Prostate gland (tissue), 2 donors: ENCODE data around the gene GLB1L. TPM values are rescaled to one million over a fixed set of nuclear protein-coding genes. Genes with fewer than 3 reads are reported as not detected.

ENCODE experiments used
- DNase-seq: peaks from one replicate; pipeline ENCODE4 v3.0.0-alpha.2; 2019; ENCODE audit warnings: low spot score
- H3K27ac ChIP-seq, 2 donors: fragments of 200-600 bp; sonication (generic); 2 replicates each; pipeline ENCODE4 v1.5.1; 2017 to 2019
- H3K27me3 ChIP-seq: fragments of 200-600 bp; sonication (generic); replicated peaks from 2 replicates; pipeline ENCODE4 v1.5.1; 2019; ENCODE audit not compliant: insufficient read depth
- H3K36me3 ChIP-seq, 2 donors: fragments of 200-600 bp; sonication (generic); 1 replicate in 1 of 2; 2 replicates in 1 of 2; pipeline versions ENCODE4 v1.5.1 to v1.8.1; 2017 to 2019
- H3K4me1 ChIP-seq: fragments of 200-600 bp; sonication (generic); replicated peaks from 2 replicates; pipeline ENCODE4 v1.5.1; 2019
- H3K4me3 ChIP-seq, 2 donors: fragments of 200-600 bp; sonication (generic); 2 replicates each; pipeline ENCODE4 v1.5.1; 2017 to 2019
- H3K9me3 ChIP-seq: fragments of 200-600 bp; sonication (generic); 2 replicates; pipeline ENCODE4 v1.5.1; 2017
- POLR2A ChIP-seq: fragments of 450-650 bp; IDR thresholded peaks from one replicate; pipeline ENCODE4 v1.6.1; 2016; ENCODE audit warnings: antibody characterized with exemption, mild to moderate bottlenecking
- POLR2AphosphoS5 ChIP-seq: sonication (generic); formaldehyde crosslinking; IDR thresholded peaks from one replicate; pipeline ENCODE4 v1.6.1; 2017; ENCODE audit warnings: antibody characterized with exemption
- WGBS: methylation state at CpG from one replicate; pipeline ENCODE4 v1.1.5; 2018; 5-methylcytosine and 5-hydroxymethylcytosine counted together
- intact Hi-C: fragments of 100-400 bp; cut with DNase I; formaldehyde crosslinking; loops from one replicate; pipeline ENCODE4 v1.14.2; 2022
- total RNA-seq, 2 donors: library from RNA; depleted of rRNA; stranded (reverse); fragments of >200 nt; gene quantifications; one replicate each; pipeline ENCODE4 v1.1.0, GENCODE V29; 2016
- TF ChIP-seq, protein P1 (sequence below), 4 experiments: fragments of 200-600 bp in 2 of 4; fragments of 450-650 bp in 2 of 4; sonication (generic) in 2 of 4; IDR thresholded peaks; 1 replicate in 3 of 4; 2 replicates in 1 of 4; pipeline ENCODE4 v1.5.1; 2016 to 2019; ENCODE audit warnings: antibody characterized with exemption in 4 of 4, mild to moderate bottlenecking in 2 of 4, moderate library complexity in 2 of 4

GLB1L gene
- total RNA-seq, 2 donors from 2014 or later = 23.1 to 25.0 TPM

DNA sequence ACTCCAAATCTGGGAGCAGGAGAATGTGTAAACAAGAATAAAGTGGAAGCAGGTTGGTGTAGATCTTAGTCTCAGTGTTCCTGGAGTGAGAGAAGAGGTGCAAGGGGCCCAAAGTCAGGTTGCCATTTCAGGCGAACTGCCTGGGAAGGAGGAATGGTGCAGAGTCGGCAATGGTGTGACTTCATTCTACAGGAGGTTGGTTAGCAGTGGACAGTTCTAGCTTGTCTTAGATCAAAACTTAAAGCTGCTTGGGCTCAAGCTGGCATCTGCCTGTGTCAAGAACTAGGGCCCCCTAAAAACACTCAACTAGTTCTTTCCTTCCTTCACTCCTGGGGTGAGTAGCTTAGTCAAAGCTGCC is 3.6 kb upstream of the GLB1L start:
- intact Hi-C loops = no loop called here
- no peak overlapping the region for H3K4me3 ChIP-seq
- H3K27me3 ChIP-seq = no peaks in the 10 kb centered on the region
- DNase-seq = no peak
- 40% methylated on average over 2 of the region's 2 CpGs for WGBS
- peaks cover 29% of the 10 kb centered on the region for H3K4me1 ChIP-seq
- H3K27ac ChIP-seq = peak overlapping the region; percentile 86 to 94
- TF ChIP-seq POLR2A = no peak
- TF ChIP-seq, protein P1, sequence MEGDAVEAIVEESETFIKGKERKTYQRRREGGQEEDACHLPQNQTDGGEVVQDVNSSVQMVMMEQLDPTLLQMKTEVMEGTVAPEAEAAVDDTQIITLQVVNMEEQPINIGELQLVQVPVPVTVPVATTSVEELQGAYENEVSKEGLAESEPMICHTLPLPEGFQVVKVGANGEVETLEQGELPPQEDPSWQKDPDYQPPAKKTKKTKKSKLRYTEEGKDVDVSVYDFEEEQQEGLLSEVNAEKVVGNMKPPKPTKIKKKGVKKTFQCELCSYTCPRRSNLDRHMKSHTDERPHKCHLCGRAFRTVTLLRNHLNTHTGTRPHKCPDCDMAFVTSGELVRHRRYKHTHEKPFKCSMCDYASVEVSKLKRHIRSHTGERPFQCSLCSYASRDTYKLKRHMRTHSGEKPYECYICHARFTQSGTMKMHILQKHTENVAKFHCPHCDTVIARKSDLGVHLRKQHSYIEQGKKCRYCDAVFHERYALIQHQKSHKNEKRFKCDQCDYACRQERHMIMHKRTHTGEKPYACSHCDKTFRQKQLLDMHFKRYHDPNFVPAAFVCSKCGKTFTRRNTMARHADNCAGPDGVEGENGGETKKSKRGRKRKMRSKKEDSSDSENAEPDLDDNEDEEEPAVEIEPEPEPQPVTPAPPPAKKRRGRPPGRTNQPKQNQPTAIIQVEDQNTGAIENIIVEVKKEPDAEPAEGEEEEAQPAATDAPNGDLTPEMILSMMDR (IDR thresholded peaks at IDR 0.05) = no peak
- TF ChIP-seq POLR2AphosphoS5 = no peak
- no peaks in the 10 kb centered on the region for H3K9me3 ChIP-seq
- no peaks in the 10 kb centered on the region for H3K36me3 ChIP-seq

DNA sequence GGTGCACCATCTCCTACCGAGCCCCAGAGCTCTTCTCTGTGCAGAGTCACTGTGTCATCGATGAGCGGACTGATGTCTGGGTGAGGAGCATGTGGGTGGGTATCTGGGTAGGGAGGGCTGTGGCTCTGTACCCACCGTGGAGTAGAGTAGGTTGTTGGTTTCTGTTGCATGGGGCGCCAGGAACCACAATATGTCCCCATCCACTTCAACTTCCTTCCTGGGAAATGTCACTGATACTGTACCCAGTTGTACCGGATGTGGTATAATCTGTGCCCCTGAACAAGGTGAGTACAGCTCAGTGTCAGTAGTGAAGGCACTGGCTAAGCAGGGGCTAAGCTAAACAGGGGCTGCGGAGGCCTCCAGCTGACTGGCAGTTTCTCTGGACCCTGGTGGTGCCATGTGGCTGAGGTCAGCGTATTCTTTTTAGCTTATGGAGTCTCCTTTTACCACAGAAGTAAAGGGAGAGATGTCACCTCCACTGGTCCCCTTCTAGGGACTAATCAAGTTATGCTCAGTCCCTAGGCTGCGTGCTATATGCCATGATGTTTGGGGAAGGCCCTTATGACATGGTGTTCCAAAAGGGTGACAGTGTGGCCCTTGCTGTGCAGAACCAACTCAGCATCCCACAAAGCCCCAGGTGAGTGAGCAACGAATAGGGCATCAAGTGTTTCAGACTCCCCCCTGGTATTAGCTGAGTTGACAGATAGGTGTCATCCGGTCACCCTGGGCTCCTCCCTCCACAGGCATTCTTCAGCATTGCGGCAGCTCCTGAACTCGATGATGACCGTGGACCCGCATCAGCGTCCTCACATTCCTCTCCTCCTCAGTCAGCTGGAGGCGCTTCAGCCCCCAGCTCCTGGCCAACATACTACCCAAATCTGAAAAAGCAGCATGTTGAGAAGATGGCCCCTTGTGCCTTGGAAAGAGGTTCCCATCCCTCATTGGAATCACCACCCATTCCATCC is 2.7 kb upstream of the GLB1L start:
- TF ChIP-seq POLR2AphosphoS5 (no peak), POLR2A (no peak)
- TF ChIP-seq, protein P1 (IDR thresholded peaks at IDR 0.05) = no peak
- Histone ChIP-seq H3K27ac (peak overlapping the region; percentile 86 to 94), H3K36me3 (no peaks in the 10 kb centered on the region), H3K9me3 (no peaks in the 10 kb centered on the region), H3K4me3 (no peak overlapping the region), H3K27me3 (no peaks in the 10 kb centered on the region), H3K4me1 (peaks cover 29% of the 10 kb centered on the region)
- DNase-seq = no peak
- intact Hi-C loops = no loop called here
- 86% methylated on average over 17 of the region's 17 CpGs for WGBS

DNA sequence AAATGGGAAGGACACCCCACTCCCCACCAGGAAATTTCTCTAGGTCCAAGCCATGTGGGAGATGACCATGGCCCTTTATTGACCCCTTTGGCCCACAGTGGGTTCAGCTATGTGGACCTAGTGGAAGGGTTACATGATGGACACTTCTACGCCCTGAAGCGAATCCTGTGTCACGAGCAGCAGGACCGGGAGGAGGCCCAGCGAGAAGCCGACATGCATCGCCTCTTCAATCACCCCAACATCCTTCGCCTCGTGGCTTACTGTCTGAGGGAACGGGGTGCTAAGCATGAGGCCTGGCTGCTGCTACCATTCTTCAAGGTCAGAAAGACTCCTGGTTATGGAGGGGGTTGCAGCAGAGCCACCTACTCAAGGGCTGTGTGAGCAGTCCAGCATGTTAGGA is 1.3 kb upstream of the GLB1L start:
- no peak overlapping the region for H3K4me3 ChIP-seq
- H3K27me3 ChIP-seq = no peaks in the 10 kb centered on the region
- peak overlapping the region; percentile 90 to 94 for H3K27ac ChIP-seq
- peaks cover 24% of the 10 kb centered on the region for H3K4me1 ChIP-seq
- H3K9me3 ChIP-seq = no peaks in the 10 kb centered on the region
- TF ChIP-seq, protein P1 (IDR thresholded peaks at IDR 0.05) = no peak
- TF ChIP-seq POLR2AphosphoS5 (no peak), POLR2A (no peak)
- 92% methylated on average over 10 of the region's 10 CpGs for WGBS
- intact Hi-C loops = no loop called here
- DNase-seq = no peak
- H3K36me3 ChIP-seq = no peaks in the 10 kb centered on the region

DNA sequence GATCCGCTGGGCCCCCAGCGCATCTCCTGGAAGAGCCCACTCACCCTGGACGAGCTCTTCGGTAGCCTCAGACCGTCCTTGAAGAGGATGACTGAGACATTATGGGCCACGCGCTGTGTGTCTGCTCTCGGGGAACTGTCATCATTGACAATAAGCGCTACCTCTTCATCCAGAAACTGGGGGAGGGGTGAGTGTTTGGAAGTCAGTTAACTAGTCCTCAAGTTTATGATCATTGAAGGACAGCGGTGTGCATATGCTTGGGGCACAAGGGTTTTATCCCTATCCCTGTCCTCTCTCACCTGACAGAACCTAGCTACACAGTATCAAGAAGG is 621 bp upstream of the GLB1L start:
- WGBS = 10% methylated on average over 10 of the region's 10 CpGs
- Histone ChIP-seq H3K27me3 (no peaks in the 10 kb centered on the region), H3K4me1 (peaks cover 24% of the 10 kb centered on the region), H3K9me3 (no peaks in the 10 kb centered on the region), H3K27ac (peak overlapping the region; percentile 90 to 94), H3K4me3 (peak overlapping the region; percentile 74 to 77), H3K36me3 (no peaks in the 10 kb centered on the region)
- TF ChIP-seq POLR2AphosphoS5 (no peak), POLR2A (no peak)
- TF ChIP-seq, protein P1 (IDR thresholded peaks at IDR 0.05) = no peak
- intact Hi-C loops = no loop called here
- no peak for DNase-seq

DNA sequence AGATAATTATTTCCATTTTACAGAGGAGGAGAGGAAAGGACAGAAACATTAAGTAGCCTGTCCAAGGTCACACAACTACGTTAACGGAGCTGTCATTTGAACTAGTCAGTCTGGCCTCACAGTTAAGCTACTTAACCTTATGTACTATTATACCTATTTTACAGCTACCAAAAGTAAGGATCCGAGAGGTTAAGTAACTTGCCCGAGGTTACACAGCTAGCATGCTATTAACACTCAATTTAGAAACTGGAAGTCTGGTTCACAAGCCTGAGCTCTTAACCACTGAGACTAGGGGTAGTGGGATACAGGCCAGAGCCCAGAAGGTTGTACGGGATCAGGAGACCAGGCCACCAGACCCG is 476 bp downstream of the GLB1L start:
- Histone ChIP-seq H3K36me3 (no peaks in the 10 kb centered on the region), H3K4me1 (peaks cover 15% of the 10 kb centered on the region), H3K4me3 (peak overlapping the region; percentile 74 to 77), H3K9me3 (no peaks in the 10 kb centered on the region), H3K27ac (peak overlapping the region; percentile 90 to 94), H3K27me3 (no peaks in the 10 kb centered on the region)
- no peak for TF ChIP-seq POLR2AphosphoS5
- TF ChIP-seq, protein P1 (IDR thresholded peaks at IDR 0.05) = no peak
- no peak for TF ChIP-seq POLR2A
- intact Hi-C loops = no loop called here
- DNase-seq = no peak
- 37% methylated on average over 6 of the region's 6 CpGs for WGBS
